Fibroblast of the aortic adventitia (primary cell): ENCODE data around the gene RTRAF. TPM values are rescaled to one million over a fixed set of nuclear protein-coding genes. Genes with fewer than 3 reads are reported as not detected.

Experiments used
- DNase-seq: peaks from one replicate; pipeline ENCODE4 v3.0.0-alpha.2; 2010; ENCODE audit warnings: low read depth
- H3K4me3 ChIP-seq: 2 replicates; pipeline ENCODE4 v1.5.1; 2011; ENCODE audit warnings: low read depth, mild to moderate bottlenecking, control low read depth, low read length, moderate library complexity
- total RNA-seq: library from RNA; depleted of rRNA; stranded (reverse); fragments of >200 nt; gene quantifications from 2 replicates; pipeline ENCODE4 v1.2.3, GENCODE V29; 2012; ENCODE audit warnings: low replicate concordance
- TF ChIP-seq, protein P1 (sequence below): IDR thresholded peaks from 2 replicates; pipeline ENCODE4 v1.5.1; 2011; ENCODE audit warnings: mild to moderate bottlenecking, low read length, control low read depth, inconsistent platforms; ENCODE audit not compliant: insufficient read depth

Gene RTRAF
- total RNA-seq, 1 donor, result 98.2 TPM

DNA sequence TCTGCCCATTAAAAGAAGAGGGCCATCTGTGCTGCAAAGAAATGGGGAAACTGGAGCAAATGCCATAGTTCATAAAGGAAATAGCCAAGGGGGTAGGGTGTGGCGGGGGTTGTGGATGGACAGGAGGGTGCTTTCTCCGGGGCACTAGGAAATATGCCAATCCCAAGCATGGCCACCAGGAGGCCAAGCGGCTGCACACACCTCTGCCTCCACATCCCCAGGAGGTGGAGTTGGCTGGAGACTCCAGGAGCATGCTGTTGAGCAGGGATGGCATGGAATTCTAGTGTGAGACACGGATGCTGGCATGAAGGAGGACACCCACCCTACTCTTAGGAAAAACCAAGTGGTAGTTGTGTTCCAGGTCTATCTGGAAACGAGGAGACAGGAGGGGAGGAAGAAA is 54.3 kb downstream of the RTRAF start:
- no peak overlapping the region for H3K4me3 ChIP-seq
- TF ChIP-seq, protein P1, sequence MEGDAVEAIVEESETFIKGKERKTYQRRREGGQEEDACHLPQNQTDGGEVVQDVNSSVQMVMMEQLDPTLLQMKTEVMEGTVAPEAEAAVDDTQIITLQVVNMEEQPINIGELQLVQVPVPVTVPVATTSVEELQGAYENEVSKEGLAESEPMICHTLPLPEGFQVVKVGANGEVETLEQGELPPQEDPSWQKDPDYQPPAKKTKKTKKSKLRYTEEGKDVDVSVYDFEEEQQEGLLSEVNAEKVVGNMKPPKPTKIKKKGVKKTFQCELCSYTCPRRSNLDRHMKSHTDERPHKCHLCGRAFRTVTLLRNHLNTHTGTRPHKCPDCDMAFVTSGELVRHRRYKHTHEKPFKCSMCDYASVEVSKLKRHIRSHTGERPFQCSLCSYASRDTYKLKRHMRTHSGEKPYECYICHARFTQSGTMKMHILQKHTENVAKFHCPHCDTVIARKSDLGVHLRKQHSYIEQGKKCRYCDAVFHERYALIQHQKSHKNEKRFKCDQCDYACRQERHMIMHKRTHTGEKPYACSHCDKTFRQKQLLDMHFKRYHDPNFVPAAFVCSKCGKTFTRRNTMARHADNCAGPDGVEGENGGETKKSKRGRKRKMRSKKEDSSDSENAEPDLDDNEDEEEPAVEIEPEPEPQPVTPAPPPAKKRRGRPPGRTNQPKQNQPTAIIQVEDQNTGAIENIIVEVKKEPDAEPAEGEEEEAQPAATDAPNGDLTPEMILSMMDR, result peak; percentile 48
- DNase-seq, result no peak

DNA sequence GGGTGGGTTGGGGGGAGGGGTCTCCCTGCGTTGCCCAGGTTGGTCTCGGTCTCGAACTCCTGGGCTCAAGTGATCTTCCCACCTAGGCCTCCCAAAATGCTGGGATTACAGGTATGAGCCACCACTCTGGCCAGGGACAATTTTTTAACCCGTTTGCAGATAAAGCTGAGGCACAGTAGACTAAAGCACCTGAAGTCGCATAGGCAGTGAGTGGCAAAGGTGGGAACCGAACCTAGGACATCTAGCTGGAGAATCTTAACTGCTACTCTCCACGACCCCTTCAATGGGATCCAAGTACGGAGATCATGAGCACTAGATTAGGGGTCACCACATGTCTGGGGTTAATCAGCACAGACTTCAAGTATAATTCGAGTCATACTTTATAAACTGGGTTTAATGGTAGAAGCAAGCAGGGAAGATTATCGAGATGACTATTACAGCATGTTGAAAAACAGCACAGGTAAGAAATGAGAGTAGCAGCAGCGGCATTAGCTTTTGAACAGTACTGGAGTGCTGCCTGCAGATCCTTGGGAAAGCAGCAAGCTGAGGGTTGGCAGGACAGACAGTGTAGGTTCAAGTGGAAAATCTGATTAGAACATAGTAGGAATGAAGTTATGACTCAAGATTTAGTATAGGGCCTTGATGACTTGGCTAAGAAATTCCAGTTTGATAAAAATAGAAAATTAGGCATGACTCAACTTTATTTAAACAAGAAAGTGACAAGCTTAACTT is 55.6 kb downstream of the RTRAF start:
- peak; percentile 94 for DNase-seq
- H3K4me3 ChIP-seq, result no peak overlapping the region
- TF ChIP-seq, protein P1, result no peak

DNA sequence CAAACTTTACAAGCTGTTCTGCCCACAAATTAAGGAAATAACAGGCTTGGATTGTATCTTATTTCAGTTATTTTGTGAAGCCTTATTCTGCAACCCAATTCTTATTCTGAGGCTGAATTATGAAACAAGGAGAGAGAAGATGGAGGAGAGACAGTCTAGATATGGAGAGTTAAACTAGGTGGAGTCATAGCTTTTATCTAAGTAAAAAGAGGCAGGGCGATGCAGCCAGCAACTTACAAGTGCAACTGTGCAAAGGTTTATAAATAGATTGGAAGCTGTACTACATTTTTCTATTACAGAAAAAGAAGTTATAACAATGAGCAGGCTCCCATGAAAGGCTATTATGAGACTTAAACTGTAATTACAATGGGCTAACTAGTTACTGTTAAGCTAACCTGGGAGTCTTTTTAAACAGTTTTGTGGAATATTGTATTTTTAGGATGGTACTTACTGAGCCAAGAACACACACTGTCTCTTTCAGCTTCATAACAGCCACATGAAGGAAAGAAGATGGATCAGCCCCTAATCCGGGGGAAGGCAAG is 57.1 kb downstream of the RTRAF start:
- TF ChIP-seq, protein P1, result no peak
- DNase-seq, result peak; percentile 83
- H3K4me3 ChIP-seq, result no peak overlapping the region

DNA sequence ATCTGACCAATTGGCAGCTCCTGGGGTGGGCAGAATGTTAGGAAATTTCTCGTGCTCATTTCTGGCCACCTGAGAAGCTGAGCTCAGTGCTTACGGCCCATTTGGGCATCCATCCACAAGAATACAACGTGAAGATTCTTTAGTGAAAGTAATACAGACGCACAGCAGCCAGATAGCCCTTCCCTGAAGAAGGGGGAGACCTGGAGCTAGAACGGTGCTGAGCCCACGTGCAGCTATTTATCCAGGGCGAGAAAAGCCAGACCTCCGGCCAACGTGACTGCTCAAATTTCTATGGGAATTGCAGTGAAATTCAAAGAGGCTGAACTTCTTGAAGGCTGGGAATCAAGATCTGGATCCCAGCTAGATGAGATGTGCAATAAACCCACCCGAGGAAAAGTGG is 58.8 kb downstream of the RTRAF start:
- TF ChIP-seq, protein P1, result no peak
- no peak for DNase-seq
- H3K4me3 ChIP-seq, result no peak overlapping the region

DNA sequence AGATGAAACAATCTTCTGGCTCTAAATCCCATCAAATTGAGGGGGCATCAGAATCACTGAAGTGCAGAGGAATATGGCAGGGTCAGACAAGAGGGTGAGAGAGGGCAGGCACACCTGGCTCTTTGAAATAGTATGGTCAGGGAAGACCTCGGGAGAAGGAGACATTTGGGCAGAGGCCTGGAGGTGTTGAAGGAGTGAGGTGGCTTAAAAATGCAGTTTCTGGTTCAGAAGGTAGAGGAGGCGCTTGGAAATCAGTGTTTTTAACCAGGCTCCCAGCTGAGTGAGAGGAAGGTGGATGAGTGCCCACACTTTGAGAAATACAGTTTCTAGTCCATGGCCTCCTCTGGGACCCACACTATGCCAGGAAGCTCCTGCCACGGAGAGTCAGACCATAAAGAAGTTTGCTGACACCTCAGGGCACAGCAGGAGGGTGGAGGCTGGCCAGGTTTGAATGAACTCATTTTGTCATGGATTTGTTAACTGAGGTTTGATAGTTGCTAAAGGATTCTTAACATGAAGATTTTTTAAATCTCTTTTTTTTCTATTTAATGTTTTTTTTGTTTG is 59.4 kb downstream of the RTRAF start:
- DNase-seq, result peak; percentile 67
- TF ChIP-seq, protein P1, result no peak
- H3K4me3 ChIP-seq, result no peak overlapping the region

DNA sequence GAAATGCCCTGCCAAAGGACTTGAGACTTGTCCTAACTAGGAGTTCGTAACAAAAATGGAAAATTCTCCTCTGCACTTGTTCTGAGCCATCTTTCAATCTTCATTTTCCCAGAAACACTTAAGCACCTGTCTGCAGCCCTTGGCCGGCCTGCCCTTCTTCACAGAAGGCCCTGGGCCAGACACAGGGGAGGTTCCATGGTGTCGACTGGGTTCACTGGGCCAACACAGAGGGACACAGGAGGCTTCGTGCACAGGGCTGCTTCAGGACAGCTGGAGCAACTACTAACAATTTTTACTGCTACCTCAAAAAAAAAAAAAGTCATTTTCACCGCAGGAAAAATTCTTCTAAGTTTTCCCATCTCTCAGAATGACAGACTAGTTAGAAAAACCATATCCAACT is 59.9 kb downstream of the RTRAF start:
- no peak overlapping the region for H3K4me3 ChIP-seq
- DNase-seq, result no peak
- TF ChIP-seq, protein P1, result no peak
